Heart right ventricle (tissue), 16 donors: ENCODE results near the gene MGAT5B. TPM values are rescaled to one million over a fixed set of nuclear protein-coding genes. Genes with fewer than 3 reads are reported as not detected.

Experiments used
- ATAC-seq, 8 donors: fragments of 200-7000 bp; cut with Tn5 transposase; one replicate each; pipeline ENCODE4 v1.9.1; 2020; ENCODE audit warnings: mild to moderate bottlenecking in 8 of 8, moderate library complexity in 8 of 8, moderate number of reproducible peaks in 1 of 8
- DNase-seq, 2 donors: peaks; one replicate each; pipeline ENCODE4 v3.0.0-alpha.2; 2020
- H3K27ac ChIP-seq, 10 donors: fragments of 200-600 bp; sonication (generic) in 2 of 10; one replicate each; pipeline versions ENCODE4 v1.5.0 to v1.8.0; 2020 to 2022; ENCODE audit warnings: mild to moderate bottlenecking in 3 of 10
- H3K27me3 ChIP-seq, 7 donors: fragments of 200-600 bp; one replicate each; pipeline ENCODE4 v1.8.0; 2021 to 2022; ENCODE audit warnings: mild to moderate bottlenecking in 2 of 7
- H3K36me3 ChIP-seq, 9 donors: fragments of 200-600 bp; sonication (generic) in 1 of 9; one replicate each; pipeline versions ENCODE4 v1.5.0 to v1.8.0; 2020 to 2022; ENCODE audit warnings: mild to moderate bottlenecking in 2 of 9
- H3K4me1 ChIP-seq, 9 donors: fragments of 200-600 bp; sonication (generic) in 1 of 9; one replicate each; pipeline versions ENCODE4 v1.5.0 to v1.8.0; 2020 to 2022; ENCODE audit warnings: mild to moderate bottlenecking in 4 of 9
- H3K4me3 ChIP-seq, 10 donors: fragments of 200-600 bp; sonication (generic) in 2 of 10; one replicate each; pipeline versions ENCODE4 v1.5.0 to v1.8.0; 2020 to 2022; ENCODE audit warnings: mild to moderate bottlenecking in 7 of 10, moderate library complexity in 2 of 10
- H3K9me3 ChIP-seq, 11 donors: fragments of 200-600 bp in 10 of 11; sonication (generic) in 2 of 11; one replicate each; pipeline versions ENCODE4 v1.5.0 to v1.8.0; 2013 to 2022; ENCODE audit warnings: mild to moderate bottlenecking in 2 of 11, control low read depth in 1 of 11, moderate library complexity in 1 of 11
- WGBS, 2 donors: extraction: QIAGEN DNeasy Blood & Tissue Kit; methylation state at CpG; one replicate each; pipeline ENCODE4 v1.1.7; 2013; ENCODE audit warnings: inconsistent platforms in 1 of 2; 5-methylcytosine and 5-hydroxymethylcytosine counted together
- intact Hi-C, 10 donors: fragments of 100-400 bp; cut with DNase I; formaldehyde crosslinking; loops; one replicate each; pipeline versions ENCODE4 v1.11.1 to v1.14.2; 2022
- polyA plus RNA-seq, 2 donors: library from polyadenylated mRNA; stranded (reverse); fragments of 200-250 nt; gene quantifications; one replicate each; pipeline ENCODE4 v1.2.3, GENCODE V29; 2013
- total RNA-seq, 10 donors: library from RNA; stranded (reverse); fragmentation: NEBNext Ultra II Directional in 3 of 10; extraction: Animal tissue kit (Norgen Biotek cat#: 25700) in 3 of 10; gene quantifications; one replicate each; pipeline versions ENCODE4 v1.2.1 to v1.2.4, GENCODE V29; 2021 to 2023
- TF ChIP-seq, protein P1 (sequence below), 9 donors: fragments of 200-600 bp; sonication (generic) in 2 of 9; IDR thresholded peaks; one replicate each; pipeline versions ENCODE4 v1.5.0 to v1.8.0; 2021 to 2022; ENCODE audit warnings: antibody characterized with exemption in 9 of 9, mild to moderate bottlenecking in 5 of 9, moderate library complexity in 1 of 9
- donor health status: Arrhythmogenic right ventricular cardiomyopathy.
- donor health status: ischemic (EF 13 %, LVEDD 7.1; RV severe dilation, severe dysfunction).
- donor health status: healthy with polysubstance abuse.
- donor health status: DM: no; HTN: yes; CAD: no.
- donor health status: DM: no; HTN: no; CAD: no.
- donor health status: ischemic (EF 25% LVEDD 6.9; RV normal size, moderate dysfunction).
- donor health status: ischemic (EF 25% LVEDD 5.7; RV mildly dilated, moderate dysfunction).
- donor health status: healthy.
- donor health status: DM: yes; HTN: yes; CAD: no.
- donor health status: Ischemic cardiomyopathy.
- donor health status: ischemic (EF 35%, LVEDD 5.7; RV mildly dilated, moderate dysfunction).
- donor health status: nonischemic (EF 11% LVEDD 7.7; RV severe dilation, severe dysfunction).
- donor health status: DM: yes; HTN: yes; CAD: no.
- donor health status: PGD.
- donor health status: ischemic (EF 29% LVEDD 5.4; RV normal size, mild dysfunction).
- donor health status: nonischemic (EF 23%, LVEDD 6.1; RV moderate dilation, normal function).

The MGAT5B gene
- total and polyA plus RNA-seq, 12 donors = 0.09 to 0.29 (median 0.13) TPM; not detected in 8

GRCh38 chr17:76872874-76873221 lies 4.6 kb downstream of the MGAT5B start:
- intact Hi-C loops = loop anchor here in 2 of 10 donors (5.0 to 10.0 kb wide), 2 partner anchors 179 to 372 kb away; no protein-coding TSS in a partner anchor
- Histone ChIP-seq H3K9me3 (peaks cover 0 to 11% (median 0%) of the 10 kb centered on the region in 11 donors), H3K27ac (no peak overlapping the region), H3K4me1 (peaks cover 0 to 18% (median 12%) of the 10 kb centered on the region in 9 donors), H3K4me3 (no peak overlapping the region), H3K36me3 (no peaks in the 10 kb centered on the region), H3K27me3 (peaks cover 16 to 61% (median 48%) of the 10 kb centered on the region in 7 donors)
- DNase-seq (no peak), ATAC-seq (no peak)
- 79 to 88% methylated on average over 9 of the region's 9 CpGs for WGBS, 2 donors
- TF ChIP-seq, protein P1, sequence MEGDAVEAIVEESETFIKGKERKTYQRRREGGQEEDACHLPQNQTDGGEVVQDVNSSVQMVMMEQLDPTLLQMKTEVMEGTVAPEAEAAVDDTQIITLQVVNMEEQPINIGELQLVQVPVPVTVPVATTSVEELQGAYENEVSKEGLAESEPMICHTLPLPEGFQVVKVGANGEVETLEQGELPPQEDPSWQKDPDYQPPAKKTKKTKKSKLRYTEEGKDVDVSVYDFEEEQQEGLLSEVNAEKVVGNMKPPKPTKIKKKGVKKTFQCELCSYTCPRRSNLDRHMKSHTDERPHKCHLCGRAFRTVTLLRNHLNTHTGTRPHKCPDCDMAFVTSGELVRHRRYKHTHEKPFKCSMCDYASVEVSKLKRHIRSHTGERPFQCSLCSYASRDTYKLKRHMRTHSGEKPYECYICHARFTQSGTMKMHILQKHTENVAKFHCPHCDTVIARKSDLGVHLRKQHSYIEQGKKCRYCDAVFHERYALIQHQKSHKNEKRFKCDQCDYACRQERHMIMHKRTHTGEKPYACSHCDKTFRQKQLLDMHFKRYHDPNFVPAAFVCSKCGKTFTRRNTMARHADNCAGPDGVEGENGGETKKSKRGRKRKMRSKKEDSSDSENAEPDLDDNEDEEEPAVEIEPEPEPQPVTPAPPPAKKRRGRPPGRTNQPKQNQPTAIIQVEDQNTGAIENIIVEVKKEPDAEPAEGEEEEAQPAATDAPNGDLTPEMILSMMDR (IDR thresholded peaks at IDR 0.05) = no peak

DNA sequence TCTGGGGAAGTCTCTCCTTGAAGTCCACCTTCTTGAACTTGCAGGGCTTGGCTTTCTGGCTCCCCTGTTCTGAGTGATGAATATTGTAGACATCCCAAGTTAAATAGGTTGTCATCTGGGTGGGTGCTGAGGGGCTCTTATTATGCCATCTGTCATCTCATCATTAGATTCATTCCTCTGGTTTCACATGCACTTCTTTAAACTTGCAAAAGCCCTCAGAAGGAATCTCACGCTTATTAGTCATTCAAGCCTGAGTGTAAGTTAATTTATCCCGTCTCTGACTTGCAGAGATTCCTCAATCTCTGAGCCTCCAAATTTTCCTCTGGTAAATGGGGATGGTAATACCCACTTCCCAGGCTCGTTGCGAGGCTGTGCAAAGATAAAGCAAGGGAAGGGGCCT lies 5.7 kb downstream of the MGAT5B start:
- TF ChIP-seq, protein P1 (IDR thresholded peaks at IDR 0.05) = no peak
- Histone ChIP-seq H3K4me1 (peaks cover 0 to 13% (median 8%) of the 10 kb centered on the region in 9 donors), H3K36me3 (no peaks in the 10 kb centered on the region), H3K27ac (no peak overlapping the region), H3K4me3 (no peak overlapping the region), H3K27me3 (peaks cover 14 to 65% (median 49%) of the 10 kb centered on the region in 7 donors), H3K9me3 (peaks cover 0 to 11% (median 0%) of the 10 kb centered on the region in 11 donors)
- no peak for ATAC-seq
- DNase-seq = no peak
- 69 to 75% methylated on average over 4 of the region's 4 CpGs for WGBS, 2 donors
- intact Hi-C loops = loop anchor here in 2 of 10 donors (5.0 to 10.0 kb wide), 2 partner anchors 178 to 371 kb away; no protein-coding TSS in a partner anchor

DNA sequence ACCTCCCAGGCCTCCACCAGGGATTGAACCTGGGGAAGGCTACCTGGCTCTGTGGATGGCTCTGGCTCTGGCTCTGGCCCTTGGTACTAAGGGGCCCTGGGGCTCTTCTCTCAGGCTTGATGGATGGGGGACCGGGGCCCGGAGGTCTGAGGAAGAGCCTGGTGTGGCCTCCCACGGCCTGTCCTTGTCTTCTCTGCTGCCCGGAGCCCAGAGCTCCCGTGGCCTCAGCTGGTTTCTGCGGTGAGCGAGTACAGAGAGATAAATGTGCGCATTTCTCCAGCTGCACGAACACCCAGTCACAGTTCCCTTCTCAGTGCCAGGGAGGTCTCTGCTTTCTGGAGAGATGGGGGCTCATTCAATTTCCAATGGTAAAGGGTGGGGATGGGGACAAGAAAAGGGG lies 9.2 kb downstream of the MGAT5B start:
- intact Hi-C loops = loop anchor here in 1 of 10 donors (10.0 kb wide), 1 partner anchor 367 kb away; no protein-coding TSS in a partner anchor
- no peaks in the 10 kb centered on the region for H3K36me3 ChIP-seq
- peaks cover 0 to 54% (median 34%) of the 10 kb centered on the region in 7 donors for H3K27me3 ChIP-seq
- no peaks in the 10 kb centered on the region for H3K4me1 ChIP-seq
- H3K4me3 ChIP-seq = no peak overlapping the region
- ATAC-seq (no peak), DNase-seq (no peak)
- no peak overlapping the region for H3K27ac ChIP-seq
- peaks cover 0 to 11% (median 0%) of the 10 kb centered on the region in 11 donors for H3K9me3 ChIP-seq
- TF ChIP-seq, protein P1 (IDR thresholded peaks at IDR 0.05) = no peak
- WGBS, 2 donors = 68 to 77% methylated on average over 9 of the region's 9 CpGs

GRCh38 chr17:76878568-76878967 lies 10.4 kb downstream of the MGAT5B start:
- no peak for ATAC-seq
- TF ChIP-seq, protein P1 (IDR thresholded peaks at IDR 0.05) = no peak
- H3K36me3 ChIP-seq = no peaks in the 10 kb centered on the region
- peaks cover 0 to 43% (median 27%) of the 10 kb centered on the region in 7 donors for H3K27me3 ChIP-seq
- H3K9me3 ChIP-seq = peaks cover 0 to 11% (median 0%) of the 10 kb centered on the region in 11 donors
- no peak for DNase-seq
- intact Hi-C loops = loop anchor here in 1 of 10 donors (10.0 kb wide), 1 partner anchor 366 kb away; no protein-coding TSS in a partner anchor
- no peak overlapping the region for H3K4me3 ChIP-seq
- 78 to 81% methylated on average over 6 of the region's 6 CpGs for WGBS, 2 donors
- H3K4me1 ChIP-seq = no peaks in the 10 kb centered on the region
- H3K27ac ChIP-seq = no peak overlapping the region
